H1 (cell line): ENCODE results near the gene DUSP11. TPM values are rescaled to one million over a fixed set of nuclear protein-coding genes. Genes with fewer than 3 reads are reported as not detected.

Experiments used
- CTCF ChIA-PET: fragments of 300-600 bp; sonication (Branson Sonifier 250); formaldehyde crosslinking; loops from one replicate; lab custom pipeline; 2021; ENCODE audit not compliant: partially characterized antibody; lab: Charles Lee
- POLR2A ChIA-PET: fragments of 300-600 bp; sonication (Branson Sonifier 250); formaldehyde crosslinking; loops from one replicate; lab custom pipeline; 2021; ENCODE audit warnings: inconsistent platforms; ENCODE audit not compliant: partially characterized antibody; lab: Charles Lee
- DNase-seq, 2 experiments: peaks; one replicate each; pipeline versions ENCODE4 v3.0.0 to v3.0.0-alpha.2; 2010 to 2022; ENCODE audit warnings: low spot score in 2 of 2, low read depth in 1 of 2, mixed read lengths in 1 of 2
- FAIRE-seq: peaks from 2 replicates; lab custom pipeline; 2011; peaks lifted over from hg19 to GRCh38; lab: Jason Lieb, UNC
- H2AFZ ChIP-seq: 2 replicates; pipeline ENCODE4 v1.8.1; 2012; ENCODE audit warnings: low read length, inconsistent platforms
- H2AK5ac ChIP-seq: 2 replicates; pipeline ENCODE4 v1.6.1; 2013; ENCODE audit warnings: low read depth, low read length
- H2BK120ac ChIP-seq: replicated peaks from 2 replicates; pipeline ENCODE3; 2013; ENCODE audit warnings: low read depth, low read length, inconsistent platforms
- H2BK12ac ChIP-seq: 2 replicates; pipeline ENCODE4 v1.6.1; 2013; ENCODE audit warnings: low read depth, low read length
- H2BK15ac ChIP-seq: 2 replicates; pipeline ENCODE4 v1.6.1; 2013; ENCODE audit warnings: low read length
- H2BK20ac ChIP-seq: 2 replicates; pipeline ENCODE4 v1.6.1; 2013; ENCODE audit warnings: low read length
- H2BK5ac ChIP-seq: 2 replicates; pipeline ENCODE4 v1.6.1; 2013; ENCODE audit warnings: low read depth, low read length
- H3K14ac ChIP-seq: 2 replicates; pipeline ENCODE4 v1.6.1; 2013; ENCODE audit warnings: inconsistent platforms; ENCODE audit not compliant: insufficient read length
- H3K18ac ChIP-seq: 2 replicates; pipeline ENCODE4 v1.6.1; 2013; ENCODE audit warnings: low read length; ENCODE audit errors: extremely low read depth
- H3K23ac ChIP-seq: 2 replicates; pipeline ENCODE4 v1.6.1; 2013; ENCODE audit warnings: inconsistent platforms; ENCODE audit not compliant: insufficient read length
- H3K23me2 ChIP-seq: 2 replicates; pipeline ENCODE4 v1.6.1; 2013; ENCODE audit warnings: low read depth, low read length
- H3K27ac ChIP-seq: 2 replicates; pipeline ENCODE4 v1.6.1; 2011; ENCODE audit warnings: low read depth, low read length, inconsistent platforms
- H3K27me3 ChIP-seq, 4 experiments: replicated peaks in 1 of 4; 1 replicate in 1 of 4; 2 replicates in 3 of 4; pipeline versions ENCODE4 v1.6.1 to v1.8.1; 2011 to 2013; ENCODE audit warnings: low read length in 3 of 4, mild to moderate bottlenecking in 3 of 4, inconsistent platforms in 2 of 4, mixed read lengths in 2 of 4, moderate library complexity in 1 of 4; ENCODE audit not compliant: control insufficient read depth in 3 of 4, insufficient read depth in 3 of 4; ENCODE audit errors: extremely low read depth in 1 of 4
- H3K36me3 ChIP-seq, 4 experiments: 2 replicates each; pipeline versions ENCODE4 v1.6.1 to v1.8.1; 2011 to 2013; ENCODE audit warnings: mild to moderate bottlenecking in 4 of 4, low read length in 3 of 4, moderate library complexity in 2 of 4, control low read depth in 1 of 4, inconsistent platforms in 1 of 4; ENCODE audit not compliant: insufficient read depth in 4 of 4, control insufficient read depth in 2 of 4
- H3K4ac ChIP-seq: replicated peaks from 2 replicates; pipeline ENCODE3; 2013; ENCODE audit warnings: low read length, low read depth, mixed read lengths, inconsistent platforms; ENCODE audit not compliant: insufficient read length
- H3K4me1 ChIP-seq, 4 experiments: replicated peaks in 1 of 4; 1 replicate in 1 of 4; 2 replicates in 3 of 4; pipeline versions ENCODE4 v1.6.1 to v1.8.1; 2011 to 2013; ENCODE audit warnings: low read length in 3 of 4, inconsistent platforms in 2 of 4, mixed read lengths in 1 of 4; ENCODE audit not compliant: insufficient read depth in 4 of 4, control insufficient read depth in 3 of 4
- H3K4me2 ChIP-seq, 2 experiments: 2 replicates each; pipeline versions ENCODE4 v1.6.1 to v1.8.1; 2011 to 2013; ENCODE audit warnings: low read depth in 2 of 2, low read length in 2 of 2, control low read depth in 1 of 2, inconsistent platforms in 1 of 2, mild to moderate bottlenecking in 1 of 2; ENCODE audit not compliant: insufficient read depth in 1 of 2
- H3K4me3 ChIP-seq, 4 experiments: fragments of 200-600, 300-600 bp in 1 of 4; sonication (generic), shearing (Covaris generic), sonication (Bioruptor Twin) in 1 of 4; 2 replicates each; pipeline versions ENCODE4 v1.5.1 to v1.8.1; 2011 to 2016; ENCODE audit warnings: low read length in 4 of 4, low read depth in 3 of 4, control low read depth in 2 of 4, inconsistent platforms in 2 of 4, mild to moderate bottlenecking in 2 of 4, mixed read lengths in 1 of 4, moderate library complexity in 1 of 4; ENCODE audit not compliant: insufficient read depth in 2 of 4; ENCODE audit errors: extremely low read depth in 1 of 4
- H3K56ac ChIP-seq: replicated peaks from 2 replicates; pipeline ENCODE3; 2013; ENCODE audit warnings: low read depth, mild to moderate bottlenecking, mixed read lengths, low read length, inconsistent platforms; ENCODE audit not compliant: insufficient read length
- H3K79me1 ChIP-seq: 2 replicates; pipeline ENCODE4 v1.6.1; 2013; ENCODE audit warnings: low read depth, low read length, control low read depth
- H3K79me2 ChIP-seq, 2 experiments: 2 replicates each; pipeline versions ENCODE4 v1.6.1 to v1.8.1; 2012 to 2013; ENCODE audit warnings: low read length in 2 of 2, mild to moderate bottlenecking in 2 of 2, inconsistent platforms in 1 of 2; ENCODE audit not compliant: insufficient read depth in 2 of 2, control insufficient read depth in 1 of 2
- H3K9ac ChIP-seq, 4 experiments: replicated peaks in 1 of 4; 1 replicate in 1 of 4; 2 replicates in 3 of 4; pipeline versions ENCODE4 v1.6.1 to v1.8.1; 2011 to 2013; ENCODE audit warnings: low read depth in 3 of 4, low read length in 3 of 4, control low read depth in 2 of 4, mild to moderate bottlenecking in 2 of 4, moderate library complexity in 2 of 4, inconsistent platforms in 1 of 4; ENCODE audit errors: extremely low read depth in 1 of 4
- H3K9me3 ChIP-seq, 2 experiments: 2 replicates each; pipeline versions ENCODE4 v1.6.1 to v1.8.1; 2012 to 2013; ENCODE audit warnings: mild to moderate bottlenecking in 2 of 2, moderate library complexity in 2 of 2, control low read depth in 1 of 2, inconsistent platforms in 1 of 2, low read depth in 1 of 2, low read length in 1 of 2, mixed read lengths in 1 of 2; ENCODE audit not compliant: insufficient read depth in 2 of 2
- H4K20me1 ChIP-seq, 2 experiments: replicated peaks in 1 of 2; 2 replicates each; pipeline versions ENCODE3 to v1.8.1; 2011 to 2013; ENCODE audit warnings: inconsistent platforms in 2 of 2, low read length in 2 of 2, mild to moderate bottlenecking in 1 of 2; ENCODE audit not compliant: insufficient read depth in 2 of 2, control insufficient read depth in 1 of 2
- H4K5ac ChIP-seq: 2 replicates; pipeline ENCODE4 v1.6.1; 2013; ENCODE audit warnings: low read length, low read depth, mixed read lengths, inconsistent platforms; ENCODE audit not compliant: insufficient read length
- H4K8ac ChIP-seq: 2 replicates; pipeline ENCODE4 v1.8.0; 2013; ENCODE audit warnings: mild to moderate bottlenecking, moderate library complexity, low read length, inconsistent platforms; ENCODE audit not compliant: insufficient read depth; ENCODE audit errors: extremely low read depth
- H4K91ac ChIP-seq: replicated peaks from 2 replicates; pipeline ENCODE3; 2013; ENCODE audit warnings: low read length, mixed read lengths, inconsistent platforms; ENCODE audit not compliant: insufficient read length
- ASH2L ChIP-seq: fragments of 200-600, 300-600 bp; sonication (generic); IDR thresholded peaks from one replicate; pipeline ENCODE4 v1.7.1; 2017; ENCODE audit warnings: low read length
- ATF3 ChIP-seq: IDR thresholded peaks from 2 replicates; pipeline ENCODE4 v1.6.1; 2011; ENCODE audit warnings: low read depth, mild to moderate bottlenecking, low read length; ENCODE audit not compliant: insufficient read depth
- CTBP2 ChIP-seq: IDR thresholded peaks from 2 replicates; pipeline ENCODE4 v1.7.0; 2011; ENCODE audit warnings: borderline replicate concordance, mild to moderate bottlenecking, moderate library complexity, mixed read lengths, low read length; ENCODE audit not compliant: insufficient read depth, insufficient read length
- E2F6 ChIP-seq: IDR thresholded peaks from 2 replicates; pipeline ENCODE4 v1.6.1; 2012; ENCODE audit warnings: inconsistent platforms
- GTF2F1 ChIP-seq: IDR thresholded peaks from 2 replicates; pipeline ENCODE4 v1.6.1; 2012; ENCODE audit warnings: low read depth, low read length, improper control_type of control experiment, borderline replicate concordance
- JUN ChIP-seq: IDR thresholded peaks from 2 replicates; pipeline ENCODE4 v1.6.1; 2011; ENCODE audit warnings: low read depth, mild to moderate bottlenecking, improper control_type of control experiment, low read length
- POLR2A ChIP-seq, 2 experiments: IDR thresholded peaks; 1 replicate in 1 of 2; 2 replicates in 1 of 2; pipeline ENCODE4 v1.6.1; 2011; ENCODE audit warnings: low read depth in 2 of 2, low read length in 2 of 2, mild to moderate bottlenecking in 2 of 2; ENCODE audit errors: control extremely low read depth in 1 of 2
- POLR2AphosphoS5 ChIP-seq: IDR thresholded peaks from 2 replicates; pipeline ENCODE4 v1.6.1; 2011; ENCODE audit warnings: low read depth, low read length
- SIRT6 ChIP-seq: IDR thresholded peaks from one replicate; pipeline ENCODE4 v1.7.1; 2012; ENCODE audit warnings: low read length, inconsistent platforms
- SP1 ChIP-seq: IDR thresholded peaks from 2 replicates; pipeline ENCODE4 v1.6.1; 2011; ENCODE audit warnings: low read depth, low read length
- SP2 ChIP-seq: IDR thresholded peaks from 2 replicates; pipeline ENCODE4 v1.6.1; 2012; ENCODE audit warnings: mild to moderate bottlenecking, low read length, inconsistent platforms
- SUZ12 ChIP-seq: fragments of 200-600 bp; sonication (generic); IDR thresholded peaks from 2 replicates; pipeline ENCODE4 v1.6.1; 2012; ENCODE audit warnings: mild to moderate bottlenecking, inconsistent platforms, low read length, moderate library complexity, mixed read lengths
- TBP ChIP-seq: IDR thresholded peaks from 2 replicates; pipeline ENCODE4 v1.6.1; 2011; ENCODE audit warnings: low read depth, low read length, improper control_type of control experiment
- USF2 ChIP-seq: IDR thresholded peaks from 2 replicates; pipeline ENCODE4 v1.6.1; 2011; ENCODE audit warnings: low read length, improper control_type of control experiment
- WGBS, 2 experiments: shearing (Covaris generic) in 1 of 2; methylation state at CpG; one replicate each; pipeline versions ENCODE4 v1.1.6 to v1.1.7; 2013 to 2015; ENCODE audit warnings: low lambda C conversion rate in 2 of 2, mixed read lengths in 2 of 2, inconsistent platforms in 1 of 2, low coverage in 1 of 2, missing lambda C conversion rate in 1 of 2; ENCODE audit not compliant: insufficient replicate concordance in 2 of 2, insufficient coverage in 1 of 2, insufficient read length in 1 of 2; ENCODE audit errors: extremely low coverage in 1 of 2, missing lambda C conversion rate in 1 of 2; 5-methylcytosine and 5-hydroxymethylcytosine counted together
- polyA plus RNA-seq, 7 experiments: library from polyadenylated mRNA; depleted of rRNA in 3 of 7; stranded (reverse) in 5 of 7; unstranded in 2 of 7; fragments of >200 nt in 5 of 7; fragments of 200-250 nt in 2 of 7; gene quantifications; 1 replicate in 5 of 7; 2 replicates in 1 of 7; 4 replicates in 1 of 7; pipeline versions ENCODE4 v1.2.1 to v1.2.3, GENCODE V29; 2011 to 2013; ENCODE audit warnings: missing spikeins in 2 of 7, mixed read lengths in 2 of 7
- total RNA-seq: library from RNA; stranded (reverse); fragmentation: NEBNext Ultra II Directional; extraction: Animal tissue kit (Norgen Biotek cat#: 25700); gene quantifications from 2 replicates; pipeline ENCODE4 v1.2.1, GENCODE V29; 2021

DUSP11 gene
- total and polyA plus RNA-seq, 2 of the 8 experiments (the other 6 are each of a cell fraction or from before 2014, with no cell fraction given), result 12.2 to 19.1 TPM

DNA sequence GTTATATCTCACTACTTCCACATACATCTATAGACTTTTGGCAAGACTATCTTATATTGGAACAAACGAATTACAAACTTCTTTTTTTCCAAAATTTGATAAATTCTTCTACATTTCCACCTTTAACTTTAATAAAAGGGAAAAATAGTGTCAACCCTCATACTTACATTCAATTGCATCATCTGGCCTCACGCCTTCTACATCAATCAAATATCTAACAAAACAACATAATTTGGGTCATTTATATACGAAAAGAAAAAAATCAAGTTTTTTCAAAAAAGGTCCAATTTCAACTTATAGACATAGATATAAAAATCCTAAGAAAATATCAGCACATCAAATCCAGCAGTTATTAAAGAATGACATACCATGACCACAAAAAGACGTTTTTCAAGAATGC is 12.9 kb downstream of the DUSP11 start:
- Histone ChIP-seq H2BK15ac (no peak overlapping the region), H2AK5ac (no peak overlapping the region), H3K4me3 (no peak overlapping the region), H3K18ac (no peak overlapping the region), H3K4me2 (no peak overlapping the region), H3K23me2 (no peaks in the 10 kb centered on the region), H3K9me3 (no peaks in the 10 kb centered on the region), H3K23ac (no peak overlapping the region), H3K4ac (no peak overlapping the region), H3K27me3 (no peaks in the 10 kb centered on the region), H3K14ac (no peak overlapping the region), H3K4me1 (no peaks in the 10 kb centered on the region), H2BK20ac (no peak overlapping the region), H4K8ac (no peak overlapping the region), H2BK12ac (no peak overlapping the region), H2BK5ac (no peak overlapping the region), H3K79me2 (no peaks in the 10 kb centered on the region), H2BK120ac (no peak overlapping the region), H4K91ac (no peak overlapping the region), H3K56ac (no peak overlapping the region), H4K20me1 (peaks cover 0 to 2% of the 10 kb centered on the region in 2 experiments), H3K36me3 (peaks cover 7 to 49% (median 28%) of the 10 kb centered on the region in 4 experiments), H2AFZ (no peak overlapping the region), H4K5ac (no peak overlapping the region), H3K79me1 (peaks cover 3% of the 10 kb centered on the region; the same call in 1 of the 2 replicates), H3K27ac (no peak overlapping the region), H3K9ac (no peak overlapping the region)
- ChIA-PET POLR2A (no interaction called here), CTCF (no interaction called here)
- DNase-seq, result no peak
- 84% methylated on average over 4 of the region's 4 CpGs; no CpG with 5 or more reads in 1 of the 2 experiments for WGBS, 2 experiments
- no peak for FAIRE-seq
- TF ChIP-seq ASH2L (no peak), ATF3 (no peak), E2F6 (no peak), JUN (no peak), USF2 (no peak), CTBP2 (no peak), GTF2F1 (no peak), POLR2A (IDR thresholded peaks at IDR 0.05; ENCODE audit: control extremely low read depth in 1 of 2, low read depth in 2 of 2, low read length in 2 of 2) (no peak), SIRT6 (no peak), SUZ12 (no peak), SP2 (no peak), POLR2AphosphoS5 (no peak), SP1 (no peak), TBP (no peak)
